Vagina (tissue), 2 donors: ENCODE measurements around the gene APOBEC3H.

Source experiments
- CTCF ChIP-seq, 3 experiments: fragments of 450-650 bp in 2 of 3; fragments of 200-600 bp in 1 of 3; sonication (generic) in 1 of 3; IDR thresholded peaks; one replicate each; pipeline ENCODE4 v1.5.1; 2017 to 2019; ENCODE audit warnings: antibody characterized with exemption in 3 of 3, mild to moderate bottlenecking in 2 of 3, moderate library complexity in 2 of 3
- POLR2A ChIP-seq, 2 donors: fragments of 450-650 bp; IDR thresholded peaks; one replicate each; pipeline ENCODE4 v1.6.1; 2017; ENCODE audit warnings: antibody characterized with exemption in 2 of 2, mild to moderate bottlenecking in 2 of 2, moderate library complexity in 2 of 2
- POLR2AphosphoS5 ChIP-seq, 2 donors: sonication (generic); formaldehyde crosslinking; IDR thresholded peaks; one replicate each; pipeline ENCODE4 v1.9.0; 2017; ENCODE audit warnings: antibody characterized with exemption in 2 of 2, mild to moderate bottlenecking in 2 of 2, low read depth in 1 of 2; ENCODE audit not compliant: insufficient read depth in 1 of 2

DNA sequence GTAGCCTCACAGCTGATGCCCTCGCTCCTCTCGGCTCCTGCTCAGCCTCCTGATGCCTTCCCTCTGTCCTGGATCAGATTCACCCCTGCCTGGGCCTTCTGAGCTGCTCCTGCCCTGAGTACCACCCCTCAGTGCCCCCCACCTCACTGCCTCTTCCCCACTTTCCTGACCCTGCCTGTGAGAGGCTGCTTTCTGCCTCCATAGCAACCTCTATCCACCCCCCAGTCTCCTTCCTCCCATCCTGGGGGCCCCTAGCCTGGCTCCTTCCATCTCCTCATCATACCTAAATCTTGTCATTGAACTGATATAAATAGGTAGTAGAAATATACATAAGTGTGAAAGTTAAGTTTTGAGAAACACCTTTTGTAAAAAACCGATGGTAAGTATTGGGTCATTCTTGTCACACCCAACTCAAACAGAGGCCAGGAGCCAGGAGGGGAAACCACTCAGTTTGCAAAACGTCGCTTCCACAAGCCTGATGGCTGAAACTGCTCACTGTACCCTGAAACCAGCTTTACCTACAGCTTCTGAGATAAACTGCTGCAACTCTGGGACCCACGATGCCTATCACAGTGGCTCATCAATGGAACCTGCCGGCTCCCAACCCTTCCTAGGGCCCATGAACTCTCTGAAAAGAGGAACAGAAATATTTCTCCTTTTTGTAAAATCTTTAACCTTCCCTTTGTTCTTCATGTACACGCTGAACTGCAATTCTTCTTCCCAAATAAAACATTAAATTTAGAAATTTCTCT lies 4.8 kb upstream of the APOBEC3H start:
- no peak for TF ChIP-seq CTCF (IDR thresholded peaks at IDR 0.05)
- TF ChIP-seq POLR2A (IDR thresholded peaks at IDR 0.05) = no peak
- no peak for TF ChIP-seq POLR2AphosphoS5 (IDR thresholded peaks at IDR 0.05; ENCODE audit: insufficient read depth in 1 of 2, low read depth in 1 of 2)
